CD14-positive monocyte (primary cell): ENCODE data around the gene CD46. TPM values are rescaled to one million over a fixed set of nuclear protein-coding genes. Genes with fewer than 3 reads are reported as not detected.

Experiments used
- DNase-seq, 3 donors: peaks; one replicate each; pipeline ENCODE4 v3.0.0-alpha.2; 2011 to 2022
- H2AFZ ChIP-seq: 2 replicates; pipeline ENCODE4 v1.6.0; 2012; ENCODE audit warnings: mild to moderate bottlenecking, low read depth, low read length, inconsistent platforms; ENCODE audit not compliant: insufficient read depth, poor library complexity, severe bottlenecking
- H3K27ac ChIP-seq, 2 donors: 1 replicate in 1 of 2; 2 replicates in 1 of 2; pipeline ENCODE4 v1.5.1; 2012 to 2013; ENCODE audit warnings: low read length in 2 of 2, control low read depth in 1 of 2, inconsistent platforms in 1 of 2, low read depth in 1 of 2, mild to moderate bottlenecking in 1 of 2
- H3K27me3 ChIP-seq, 2 donors: one replicate each; pipeline versions ENCODE4 v1.6.0 to v1.6.1; 2011 to 2013; ENCODE audit warnings: low read length in 2 of 2; ENCODE audit not compliant: control insufficient read depth in 2 of 2, insufficient read depth in 2 of 2
- H3K36me3 ChIP-seq, 2 donors: replicated peaks in 1 of 2; 1 replicate in 1 of 2; 2 replicates in 1 of 2; pipeline versions ENCODE4 v1.5.1 to v1.6.1; 2012 to 2013; ENCODE audit warnings: low read length in 2 of 2, control low read depth in 1 of 2, inconsistent platforms in 1 of 2, mild to moderate bottlenecking in 1 of 2; ENCODE audit not compliant: insufficient read depth in 2 of 2, control insufficient read depth in 1 of 2
- H3K4me1 ChIP-seq, 2 donors: 1 replicate in 1 of 2; 2 replicates in 1 of 2; pipeline versions ENCODE4 v1.5.1 to v1.6.1; 2012 to 2013; ENCODE audit warnings: low read length in 2 of 2, control low read depth in 1 of 2, inconsistent platforms in 1 of 2, mild to moderate bottlenecking in 1 of 2, moderate library complexity in 1 of 2; ENCODE audit not compliant: insufficient read depth in 2 of 2, control insufficient read depth in 1 of 2
- H3K4me2 ChIP-seq: replicated peaks from 2 replicates; pipeline ENCODE3; 2012; ENCODE audit warnings: low read length, moderate library complexity, mild to moderate bottlenecking; ENCODE audit not compliant: poor library complexity, severe bottlenecking; ENCODE audit errors: extremely low read depth
- H3K4me3 ChIP-seq, 3 experiments: fragments of 200-600 bp in 1 of 3; sonication (generic) in 1 of 3; replicated peaks in 1 of 3; 1 replicate in 2 of 3; 2 replicates in 1 of 3; pipeline ENCODE4 v1.5.1; 2011 to 2013; ENCODE audit warnings: low read length in 3 of 3, mild to moderate bottlenecking in 3 of 3, control low read depth in 2 of 3, low read depth in 2 of 3, inconsistent platforms in 1 of 3, moderate library complexity in 1 of 3
- H3K79me2 ChIP-seq: 2 replicates; pipeline ENCODE4 v1.6.0; 2012; ENCODE audit warnings: mild to moderate bottlenecking, control low read depth, inconsistent platforms, low read length, moderate library complexity; ENCODE audit not compliant: insufficient read depth
- H3K9ac ChIP-seq: 2 replicates; pipeline ENCODE4 v1.6.0; 2017; ENCODE audit warnings: low read length, mild to moderate bottlenecking; ENCODE audit not compliant: insufficient read depth, poor library complexity, severe bottlenecking
- H3K9me3 ChIP-seq, 2 donors: replicated peaks in 1 of 2; 1 replicate in 1 of 2; 2 replicates in 1 of 2; pipeline versions ENCODE4 v1.5.1 to v1.6.1; 2012 to 2013; ENCODE audit warnings: low read length in 2 of 2, control low read depth in 1 of 2; ENCODE audit not compliant: control insufficient read depth in 1 of 2, insufficient read depth in 1 of 2
- H4K20me1 ChIP-seq: 2 replicates; pipeline ENCODE4 v1.6.0; 2012; ENCODE audit warnings: mild to moderate bottlenecking, low read length, control low read depth, moderate library complexity; ENCODE audit not compliant: insufficient read depth
- H3K27ac Mint-ChIP-seq, 7 donors: one replicate each; pipeline ENCODE4 v1.8.0; 2020; ENCODE audit warnings: mild to moderate bottlenecking in 7 of 7, mixed read lengths in 7 of 7, moderate library complexity in 6 of 7, inconsistent platforms in 2 of 7
- H3K27me3 Mint-ChIP-seq, 3 donors: one replicate each; pipeline ENCODE4 v1.8.0; 2021 to 2022; ENCODE audit warnings: low read depth in 3 of 3, mild to moderate bottlenecking in 3 of 3, mixed read lengths in 3 of 3, moderate library complexity in 3 of 3, inconsistent platforms in 1 of 3
- H3K36me3 Mint-ChIP-seq, 2 donors: one replicate each; pipeline ENCODE4 v1.8.0; 2020; ENCODE audit warnings: mixed read lengths in 2 of 2, inconsistent platforms in 1 of 2, mild to moderate bottlenecking in 1 of 2
- H3K4me1 Mint-ChIP-seq: one replicate; pipeline ENCODE4 v1.8.0; 2020; ENCODE audit warnings: mild to moderate bottlenecking, mixed read lengths
- H3K4me3 Mint-ChIP-seq, 2 donors: one replicate each; pipeline ENCODE4 v1.8.0; 2020; ENCODE audit warnings: mild to moderate bottlenecking in 2 of 2, mixed read lengths in 2 of 2, moderate library complexity in 1 of 2
- H3K9me3 Mint-ChIP-seq, 7 donors: one replicate each; pipeline ENCODE4 v1.8.0; 2020 to 2022; ENCODE audit warnings: mixed read lengths in 7 of 7, mild to moderate bottlenecking in 6 of 7, moderate library complexity in 6 of 7, inconsistent platforms in 2 of 7
- WGBS: methylation state at CpG from one replicate; pipeline ENCODE4 v1.1.5; 2013; ENCODE audit warnings: missing lambda C conversion rate; ENCODE audit not compliant: insufficient coverage; 5-methylcytosine and 5-hydroxymethylcytosine counted together
- intact Hi-C, 2 donors: fragments of 100-400 bp; cut with micrococcal nuclease; formaldehyde crosslinking; loops; one replicate each; pipeline versions ENCODE4 v1.15.0 to v1.15.1; 2023
- polyA plus RNA-seq, 3 donors: library from polyadenylated mRNA; depleted of rRNA in 1 of 3; unstranded in 2 of 3; stranded (reverse) in 1 of 3; fragments of 300-500 nt in 2 of 3; fragments of >200 nt in 1 of 3; fragmentation: Illumina TruSeq in 2 of 3; gene quantifications; 1 replicate in 2 of 3; 2 replicates in 1 of 3; pipeline ENCODE4 v1.2.3, GENCODE V29; 2012 to 2021
- TF ChIP-seq, protein P1 (sequence below): fragments of 200-600 bp; IDR thresholded peaks from one replicate; pipeline ENCODE4 v1.8.0; 2022; ENCODE audit warnings: antibody characterized with exemption, mild to moderate bottlenecking

CD46 gene
- polyA plus RNA-seq, 3 donors, result 139 to 259 (median 210) TPM

- peak overlapping the region in 3 of 7 donors; percentile 46 to 58 (median 47) for H3K27ac Mint-ChIP-seq
Observed at GRCh38 chr1:207841293-207841692, 89.4 kb downstream of the CD46 start.

DNA sequence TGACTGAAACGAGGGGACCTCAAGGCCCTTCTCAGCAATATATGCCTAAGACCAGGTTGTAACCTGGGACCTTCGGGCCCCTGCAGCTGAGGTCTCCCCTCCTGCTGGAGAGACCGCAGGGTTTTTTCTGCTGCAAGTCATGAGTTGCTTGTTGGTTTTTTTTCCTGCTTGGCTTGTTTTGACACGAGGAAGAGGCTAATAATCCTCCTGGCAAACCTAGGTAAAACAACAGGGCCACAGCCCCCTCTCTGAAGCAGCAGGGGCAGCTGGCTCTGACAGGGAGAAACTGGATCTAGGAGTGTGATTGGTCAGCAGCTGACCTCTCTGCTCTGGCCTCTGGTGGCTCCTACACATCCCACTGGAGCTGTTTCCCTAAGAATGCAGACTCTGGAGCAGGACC, 90.0 kb downstream of the CD46 start:
- H3K27me3 ChIP-seq, result no peaks in the 10 kb centered on the region
- H3K79me2 ChIP-seq, result peaks cover 91% of the 10 kb centered on the region
- no peak overlapping the region for H2AFZ ChIP-seq
- TF ChIP-seq, protein P1, sequence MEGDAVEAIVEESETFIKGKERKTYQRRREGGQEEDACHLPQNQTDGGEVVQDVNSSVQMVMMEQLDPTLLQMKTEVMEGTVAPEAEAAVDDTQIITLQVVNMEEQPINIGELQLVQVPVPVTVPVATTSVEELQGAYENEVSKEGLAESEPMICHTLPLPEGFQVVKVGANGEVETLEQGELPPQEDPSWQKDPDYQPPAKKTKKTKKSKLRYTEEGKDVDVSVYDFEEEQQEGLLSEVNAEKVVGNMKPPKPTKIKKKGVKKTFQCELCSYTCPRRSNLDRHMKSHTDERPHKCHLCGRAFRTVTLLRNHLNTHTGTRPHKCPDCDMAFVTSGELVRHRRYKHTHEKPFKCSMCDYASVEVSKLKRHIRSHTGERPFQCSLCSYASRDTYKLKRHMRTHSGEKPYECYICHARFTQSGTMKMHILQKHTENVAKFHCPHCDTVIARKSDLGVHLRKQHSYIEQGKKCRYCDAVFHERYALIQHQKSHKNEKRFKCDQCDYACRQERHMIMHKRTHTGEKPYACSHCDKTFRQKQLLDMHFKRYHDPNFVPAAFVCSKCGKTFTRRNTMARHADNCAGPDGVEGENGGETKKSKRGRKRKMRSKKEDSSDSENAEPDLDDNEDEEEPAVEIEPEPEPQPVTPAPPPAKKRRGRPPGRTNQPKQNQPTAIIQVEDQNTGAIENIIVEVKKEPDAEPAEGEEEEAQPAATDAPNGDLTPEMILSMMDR, result no peak
- H3K36me3 ChIP-seq, result peaks cover 0 to 22% of the 10 kb centered on the region in 2 donors
- no peaks in the 10 kb centered on the region for H3K9me3 ChIP-seq
- H3K27me3 Mint-ChIP-seq, result no peaks in the 10 kb centered on the region
- WGBS, result no CpG with 5 or more reads among the region's 4 CpGs
- intact Hi-C loops, result no loop called here
- H3K9ac ChIP-seq, result no peak overlapping the region
- no peak overlapping the region for H3K4me2 ChIP-seq
- no peak for DNase-seq
- H3K4me3 Mint-ChIP-seq, result no peak overlapping the region
- H3K4me3 ChIP-seq, result no peak overlapping the region
- no peak overlapping the region for H3K27ac ChIP-seq
- peaks cover 79% of the 10 kb centered on the region for H4K20me1 ChIP-seq
- H3K36me3 Mint-ChIP-seq, result peaks cover 35 to 38% of the 10 kb centered on the region in 2 donors
- peaks cover 54% of the 10 kb centered on the region for H3K4me1 Mint-ChIP-seq
- peaks cover 41 to 61% of the 10 kb centered on the region in 2 donors for H3K4me1 ChIP-seq
- no peaks in the 10 kb centered on the region for H3K9me3 Mint-ChIP-seq
- H3K27ac Mint-ChIP-seq, result peak overlapping the region in 3 of 7 donors; percentile 13 to 46 (median 19)

More at GRCh38 chr1:207841293-207841692, 89.4 kb downstream of the CD46 start:
- no peak overlapping the region for H3K4me3 ChIP-seq
- H2AFZ ChIP-seq, result no peak overlapping the region
- H3K27me3 ChIP-seq, result no peaks in the 10 kb centered on the region
- H3K4me1 ChIP-seq, result peaks cover 40 to 54% of the 10 kb centered on the region in 2 donors
- Mint-ChIP-seq H3K27me3 (no peaks in the 10 kb centered on the region), H3K4me3 (no peak overlapping the region), H3K4me1 (peaks cover 56% of the 10 kb centered on the region), H3K36me3 (peaks cover 38 to 42% of the 10 kb centered on the region in 2 donors), H3K9me3 (no peaks in the 10 kb centered on the region)
- H3K4me2 ChIP-seq, result no peak overlapping the region
- peaks cover 0 to 28% of the 10 kb centered on the region in 2 donors for H3K36me3 ChIP-seq
- WGBS, result 20% methylated on average over 1 of the region's 1 CpG
- TF ChIP-seq, protein P1, result no peak
- H3K9ac ChIP-seq, result no peak overlapping the region
- H3K27ac ChIP-seq, result no peak overlapping the region
- H4K20me1 ChIP-seq, result peaks cover 85% of the 10 kb centered on the region
- no peaks in the 10 kb centered on the region for H3K9me3 ChIP-seq
- peaks cover 91% of the 10 kb centered on the region for H3K79me2 ChIP-seq
- peak in 2 of 3 donors; percentile 39 to 65 for DNase-seq
- intact Hi-C loops, result no loop called here
